ENCODE results near the gene GJB6.

The GJB6 gene

GRCh38 chr13:20186771-20187170 lies 45.3 kb downstream of the GJB6 start:
- DNase-seq (ENCODE audit: low spot score): no peak

- DNase-seq (ENCODE audit: low spot score): no peak
Measured at GRCh38 chr13:20185366-20186056, 46.6 kb downstream of the GJB6 start.

DNA sequence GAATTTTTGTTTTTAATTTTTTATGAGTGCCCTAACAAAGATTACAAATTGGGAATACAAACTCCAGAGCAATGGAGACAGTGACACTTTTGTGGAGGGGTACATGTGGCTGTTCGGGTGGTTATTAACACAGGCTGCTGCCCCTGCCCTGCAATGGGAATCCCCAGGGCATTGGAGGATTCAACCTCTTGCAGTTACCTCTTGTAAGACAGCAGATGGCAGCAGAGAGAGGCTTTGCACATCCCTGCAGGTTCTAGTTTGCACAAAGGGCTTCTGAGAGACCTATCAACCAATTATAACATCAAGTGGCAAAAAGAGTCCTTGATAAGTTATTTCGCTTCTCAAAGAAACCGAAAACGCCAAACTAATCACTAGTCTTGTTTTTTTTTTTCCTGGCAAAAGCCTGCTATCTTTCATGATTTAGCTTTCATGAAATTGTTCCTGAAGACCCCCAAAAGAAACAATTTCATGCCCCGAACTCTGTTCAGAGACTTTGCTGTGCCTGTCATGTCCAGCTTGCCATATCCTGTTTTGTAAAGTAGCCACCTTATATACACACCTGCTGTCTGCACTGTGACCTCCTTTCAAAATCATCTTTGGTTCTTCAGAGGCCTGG lies 49.8 kb downstream of the GJB6 start:
- peak; percentile 76 for DNase-seq (ENCODE audit: low spot score)

DNA sequence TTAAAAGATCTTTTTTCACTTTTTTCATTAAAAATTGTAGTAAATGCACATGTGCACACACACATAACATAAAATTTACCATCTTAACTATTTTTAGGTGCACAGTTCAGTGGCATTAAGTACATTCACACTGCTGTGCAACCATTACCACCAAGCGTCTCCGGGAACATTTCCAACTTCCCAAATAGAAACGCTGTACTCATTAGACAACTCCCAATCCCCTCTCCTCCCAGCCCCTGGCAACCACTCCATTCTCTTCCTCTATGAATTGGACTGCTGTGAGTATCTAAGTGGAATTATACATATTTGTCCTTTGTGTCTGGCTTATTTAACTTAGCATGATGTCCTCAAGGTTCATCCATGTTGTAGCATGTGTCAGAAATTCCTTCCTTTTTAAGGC lies 50.9 kb downstream of the GJB6 start:
- DNase-seq (ENCODE audit: low spot score): no peak

DNA sequence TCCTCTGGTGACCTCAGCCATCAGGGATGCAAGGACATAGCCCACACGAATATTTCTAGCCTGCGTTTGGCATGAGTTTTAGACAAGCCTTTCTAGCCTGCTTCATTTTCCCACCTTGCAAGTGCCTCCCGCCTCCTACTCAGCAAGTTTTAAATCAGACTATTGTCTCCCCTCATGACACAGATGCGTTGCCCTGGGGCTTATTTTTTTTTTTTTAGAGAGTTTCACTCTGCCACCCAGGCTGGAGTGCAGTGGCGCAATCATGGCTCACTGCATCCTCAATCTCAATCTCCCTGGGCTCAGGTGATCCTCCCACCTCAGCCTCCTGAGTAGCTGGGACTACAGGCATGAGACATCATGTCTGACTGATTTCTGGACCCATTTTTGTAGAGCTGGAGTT lies 54.0 kb downstream of the GJB6 start:
- no peak for DNase-seq (ENCODE audit: low spot score)

DNA sequence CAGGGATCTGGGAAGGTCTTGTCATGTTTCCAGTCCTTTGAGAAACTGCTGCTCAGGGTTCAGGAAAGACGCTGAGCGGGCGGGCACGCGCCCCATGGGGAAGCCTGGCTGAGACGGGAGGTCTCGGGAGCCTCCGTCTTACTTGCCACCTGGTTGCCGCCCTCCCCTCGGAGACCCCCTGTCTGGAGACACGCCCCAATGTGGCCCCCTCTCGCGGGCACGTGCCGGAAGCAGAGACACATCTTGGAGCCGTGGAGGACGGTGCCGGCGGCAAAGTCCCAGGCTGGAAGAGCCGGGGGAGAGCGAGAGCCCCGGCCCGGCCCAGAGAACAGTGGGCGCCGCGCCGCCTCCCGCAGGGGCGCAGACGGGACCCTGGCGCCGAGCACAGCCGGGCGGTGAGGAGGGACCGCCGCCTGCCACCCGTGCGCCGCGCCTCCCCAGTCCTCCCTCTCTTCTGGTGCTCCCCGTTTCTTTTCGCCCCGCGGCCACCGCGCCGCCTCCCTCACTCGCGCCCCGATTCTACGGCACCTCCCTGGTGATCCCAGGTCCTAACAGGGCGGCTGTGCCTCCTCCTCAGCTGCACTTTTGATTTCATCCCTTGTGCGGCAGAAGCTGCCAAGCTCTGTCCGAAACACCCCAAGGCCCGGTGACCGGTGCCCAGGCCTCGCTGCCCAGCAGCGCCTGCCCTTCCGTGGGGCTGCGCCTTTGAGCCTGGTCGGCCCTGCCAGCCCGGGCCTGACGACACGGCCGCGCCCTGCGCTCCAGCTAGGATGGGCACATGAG lies 54.9 kb downstream of the GJB6 start:
- DNase-seq (ENCODE audit: low spot score): no peak

GRCh38 chr13:20175907-20176652 lies 56.0 kb downstream of the GJB6 start:
- no peak for DNase-seq (ENCODE audit: low spot score)

GRCh38 chr13:20175406-20175794 lies 56.7 kb downstream of the GJB6 start:
- DNase-seq (ENCODE audit: low spot score): no peak

- DNase-seq (ENCODE audit: low spot score): peak; percentile 69
Measured at GRCh38 chr13:20174656-20175405, 57.3 kb downstream of the GJB6 start.

DNA sequence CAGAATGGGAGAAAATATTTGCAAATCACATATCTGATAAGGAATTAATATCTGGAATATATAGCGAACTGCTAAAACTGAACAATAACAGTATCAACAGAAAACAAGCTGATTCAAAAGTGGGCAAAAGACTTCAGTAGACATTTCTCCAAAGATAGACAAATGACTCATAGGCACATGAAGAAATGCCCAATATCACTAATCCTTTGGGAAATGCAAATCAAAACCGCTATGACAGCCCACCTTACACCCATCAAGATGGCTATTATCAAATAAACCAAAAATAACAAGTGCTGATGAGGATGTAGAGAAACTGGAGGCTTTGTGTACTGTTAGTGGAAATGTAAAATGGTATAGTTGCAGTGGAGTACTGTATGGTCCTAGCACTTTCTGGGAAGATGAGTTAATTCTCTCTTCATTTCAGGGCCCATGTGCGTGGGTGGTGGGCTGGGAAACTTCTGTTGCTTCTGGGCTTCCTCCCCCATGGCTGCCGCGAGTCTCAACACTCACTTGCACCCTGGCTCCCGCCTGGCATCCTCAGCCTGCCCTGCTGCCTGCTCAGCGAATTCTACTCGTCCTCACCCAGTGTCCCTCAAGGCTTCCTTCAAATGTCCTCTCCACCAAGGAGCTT lies 58.9 kb downstream of the GJB6 start:
- DNase-seq (ENCODE audit: low spot score): no peak
